Measurements from ENCODE around the gene SH3BGRL.
"Not testable (repeated sequence)": the region's sequence is repeated elsewhere in the genome, so short reads cannot be mapped to it uniquely, and the experiment has no call there.

The SH3BGRL gene

GRCh38 chrX:81259714-81260395 lies 58.0 kb downstream of the SH3BGRL start:
- DNase-seq (ENCODE audit: low spot score), result no peak

GRCh38 chrX:81261576-81261975 lies 59.7 kb downstream of the SH3BGRL start:
- DNase-seq (ENCODE audit: low spot score), result no peak

DNA sequence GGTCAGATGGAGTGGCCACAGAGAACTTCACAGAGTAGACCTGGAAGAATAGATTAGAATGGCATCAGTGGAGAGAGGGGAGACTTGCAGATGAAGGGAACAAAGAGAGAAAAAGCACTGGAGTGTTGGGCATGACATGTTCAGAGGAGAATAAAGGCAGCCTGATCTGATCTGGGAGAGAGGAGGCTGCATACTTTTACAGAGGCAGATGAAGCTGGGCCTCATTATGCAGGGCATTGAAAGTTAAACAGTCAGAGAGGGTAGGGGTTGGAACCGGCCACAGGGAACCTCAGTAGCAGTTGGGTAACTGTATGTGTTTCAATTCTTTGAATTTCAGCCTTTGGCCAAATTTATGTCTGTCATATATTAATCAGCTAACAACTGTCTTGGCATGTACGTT lies 61.2 kb downstream of the SH3BGRL start:
- no peak for DNase-seq (ENCODE audit: low spot score)

- no peak for DNase-seq (ENCODE audit: low spot score)
Measured at GRCh38 chrX:81278616-81279015, 76.7 kb downstream of the SH3BGRL start.

GRCh38 chrX:81280148-81280547 lies 78.2 kb downstream of the SH3BGRL start:
- no peak for DNase-seq (ENCODE audit: low spot score)

DNA sequence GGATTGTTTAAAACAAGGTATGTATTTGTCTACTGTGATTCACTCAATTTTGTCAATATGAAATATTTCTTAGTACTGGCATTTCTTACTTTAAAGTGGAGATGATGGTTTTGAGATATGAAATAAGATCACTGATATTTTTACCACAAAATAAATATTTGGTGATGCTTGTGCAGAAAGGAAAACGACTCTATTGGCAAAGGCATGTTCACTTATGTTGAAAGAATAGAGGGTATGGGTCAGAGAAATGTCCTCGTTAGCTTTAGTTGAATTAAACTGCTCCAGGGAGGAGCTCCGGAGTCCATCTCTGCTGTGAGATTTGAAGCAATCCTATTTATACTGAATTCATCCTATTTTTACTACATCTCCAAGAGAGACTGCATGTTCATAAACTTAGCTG lies 84.2 kb downstream of the SH3BGRL start:
- DNase-seq (ENCODE audit: low spot score), result no peak

DNA sequence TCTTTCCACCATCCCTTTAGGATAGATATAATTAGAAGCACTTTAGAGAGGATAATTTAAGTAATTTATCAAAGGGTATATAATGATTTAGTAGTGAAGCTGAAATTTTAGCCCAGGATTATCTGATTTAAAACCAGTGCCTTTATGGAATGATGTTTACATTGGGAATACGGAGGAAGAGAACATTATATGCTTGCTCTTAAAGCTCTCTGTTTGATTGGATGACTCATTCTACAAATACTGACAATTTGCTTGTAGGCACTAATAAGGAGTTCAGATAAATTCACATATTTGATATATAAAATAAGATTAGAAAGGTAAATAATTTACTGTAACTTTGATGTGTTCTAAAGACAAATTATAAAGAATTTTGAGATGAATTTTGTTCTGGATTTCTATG lies 84.7 kb downstream of the SH3BGRL start:
- DNase-seq (ENCODE audit: low spot score), result no peak

DNA sequence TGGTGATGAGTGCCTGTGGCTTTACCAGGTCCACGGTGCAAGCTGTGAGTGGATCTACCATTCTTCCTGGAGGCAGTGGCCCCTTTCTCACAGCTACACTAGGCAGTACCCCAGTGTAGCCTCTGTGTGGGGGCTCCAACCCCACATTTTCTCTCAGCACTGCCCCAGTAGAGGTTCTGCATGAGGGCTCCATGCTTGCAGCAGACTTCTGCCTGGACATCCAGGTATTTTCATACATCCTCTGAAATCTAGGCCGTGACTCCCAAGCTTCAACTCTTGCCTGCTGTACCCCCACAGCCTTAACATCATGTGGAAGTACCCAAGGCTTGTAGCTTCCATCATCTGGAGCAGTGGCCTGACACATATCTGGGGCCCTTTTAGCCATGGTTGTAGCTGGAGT lies 90.1 kb downstream of the SH3BGRL start:
- DNase-seq (ENCODE audit: low spot score), result no peak

- DNase-seq (ENCODE audit: low spot score), result no peak
Measured at GRCh38 chrX:81294101-81294500, 92.2 kb downstream of the SH3BGRL start.

DNA sequence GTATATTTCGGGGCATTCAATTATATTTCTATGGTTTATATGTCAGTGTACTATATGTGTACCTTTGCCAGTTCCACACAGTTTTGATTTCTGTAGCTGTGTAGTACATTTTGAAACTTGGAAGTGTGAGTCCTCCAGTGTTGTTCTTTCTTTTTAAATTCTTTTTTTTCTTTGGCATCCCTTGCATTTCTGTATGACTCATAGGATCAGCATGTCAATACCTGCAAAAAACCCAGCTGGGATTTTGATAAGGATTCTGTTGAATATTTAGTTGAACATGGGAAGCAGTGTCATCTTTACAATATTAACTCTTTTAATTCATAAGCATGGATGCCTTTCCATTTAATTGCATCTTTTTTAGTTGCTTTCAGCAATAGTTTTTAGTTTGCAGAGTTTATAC lies 100.0 kb downstream of the SH3BGRL start:
- no peak for DNase-seq (ENCODE audit: low spot score)

DNA sequence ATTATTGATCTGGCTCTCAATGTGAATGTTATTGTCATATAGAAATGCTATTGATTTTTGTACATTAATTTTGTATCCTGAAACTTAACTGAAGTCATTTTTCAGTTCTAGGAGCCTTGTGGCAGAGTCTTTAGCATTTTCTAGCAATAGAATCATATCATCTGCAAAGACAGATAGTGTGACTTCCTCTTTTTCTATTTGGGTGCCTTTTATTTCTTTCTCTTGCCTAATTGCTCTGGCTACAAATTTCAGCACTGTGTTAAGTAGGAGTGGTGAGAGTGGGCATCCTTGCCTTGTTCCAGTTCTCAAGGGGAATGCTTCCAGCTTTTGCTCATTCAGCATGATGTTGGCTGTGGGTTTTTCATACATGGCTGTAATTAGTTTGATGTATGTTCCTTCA lies 102.7 kb downstream of the SH3BGRL start:
- DNase-seq (ENCODE audit: low spot score), result no peak

GRCh38 chrX:81305240-81305639 lies 103.3 kb downstream of the SH3BGRL start:
- DNase-seq (ENCODE audit: low spot score), result no peak

DNA sequence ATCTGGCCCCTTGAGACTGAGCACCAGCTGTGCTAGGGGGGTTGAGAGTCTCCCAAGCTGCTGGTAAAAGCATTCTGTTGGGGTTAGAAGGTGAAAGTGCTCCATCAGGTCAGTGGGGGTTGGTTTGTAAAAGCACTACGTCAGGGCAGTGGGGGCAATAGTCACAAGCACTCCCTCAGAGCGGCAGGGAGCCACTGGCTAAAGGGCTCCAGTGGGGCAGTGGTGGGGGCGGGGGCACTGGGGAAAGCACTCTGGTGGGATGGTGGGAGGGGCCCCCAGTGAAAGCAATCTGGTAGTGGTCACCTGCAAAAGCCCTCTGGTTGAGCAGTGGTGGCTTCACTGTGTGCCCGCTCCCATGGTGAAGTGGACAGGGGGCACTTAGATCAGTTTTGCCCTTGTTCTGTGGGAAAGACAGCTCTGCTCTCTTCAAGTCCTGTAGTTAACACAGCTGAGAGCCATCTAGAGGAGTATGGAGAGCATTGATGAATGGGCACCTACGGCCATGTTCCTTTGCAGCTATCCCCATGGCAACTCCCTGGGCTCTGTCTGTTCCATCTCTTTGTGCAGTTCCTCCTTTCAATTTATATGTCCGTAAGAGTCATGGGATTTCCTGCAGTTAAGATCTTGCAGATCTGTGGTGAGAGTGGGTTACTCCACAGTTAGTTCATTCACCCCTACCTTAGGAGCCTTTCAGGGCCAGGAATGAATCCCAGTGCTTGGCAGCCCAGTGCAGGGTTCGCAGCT lies 106.4 kb downstream of the SH3BGRL start:
- no peak for DNase-seq (ENCODE audit: low spot score)

DNA sequence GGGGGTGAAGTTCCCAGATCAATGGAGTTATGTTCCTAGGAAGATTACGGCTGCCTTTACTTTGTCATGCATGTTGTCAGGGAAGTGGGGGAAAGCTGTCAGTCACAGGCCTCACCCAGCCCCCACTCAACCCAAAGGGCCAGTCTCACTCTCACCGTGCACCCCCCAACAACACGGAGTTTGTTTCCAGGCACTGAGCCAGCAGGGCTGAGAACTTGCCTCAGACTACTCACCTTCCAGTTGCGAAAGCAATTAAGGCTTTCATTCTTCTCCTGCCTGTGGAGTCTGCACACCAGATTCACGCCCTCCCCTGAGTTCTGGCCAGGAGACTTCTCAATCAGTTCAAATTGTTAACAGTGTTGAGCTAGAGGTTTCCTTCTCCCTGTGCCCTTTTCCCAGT lies 114.3 kb downstream of the SH3BGRL start:
- DNase-seq (ENCODE audit: low spot score), result no peak

DNA sequence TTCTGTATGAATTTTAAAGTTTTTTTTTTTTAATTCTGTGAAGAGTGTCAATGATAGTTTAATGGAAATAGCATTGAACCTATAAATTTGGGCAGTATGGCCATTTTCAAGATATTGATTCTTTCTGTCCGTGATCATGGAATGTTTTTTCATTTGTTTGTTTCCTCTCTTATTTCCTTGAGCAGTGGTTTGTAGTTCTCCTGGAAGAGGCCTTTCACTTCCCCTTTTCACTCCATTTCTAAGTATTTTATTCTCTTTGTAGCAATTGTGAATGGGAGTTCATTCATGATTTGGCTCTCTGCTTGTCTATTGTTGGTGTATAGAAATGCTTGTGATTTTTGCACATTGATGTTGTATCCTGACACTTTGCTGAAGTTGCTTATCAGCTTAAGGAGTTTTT lies 129.8 kb downstream of the SH3BGRL start:
- not testable (repeated sequence) for DNase-seq (ENCODE audit: low spot score)

- DNase-seq (ENCODE audit: low spot score), result no peak
Measured at GRCh38 chrX:81336455-81337152, 134.7 kb downstream of the SH3BGRL start.

- no peak for DNase-seq (ENCODE audit: low spot score)
Measured at GRCh38 chrX:81337805-81338204, 135.9 kb downstream of the SH3BGRL start.

DNA sequence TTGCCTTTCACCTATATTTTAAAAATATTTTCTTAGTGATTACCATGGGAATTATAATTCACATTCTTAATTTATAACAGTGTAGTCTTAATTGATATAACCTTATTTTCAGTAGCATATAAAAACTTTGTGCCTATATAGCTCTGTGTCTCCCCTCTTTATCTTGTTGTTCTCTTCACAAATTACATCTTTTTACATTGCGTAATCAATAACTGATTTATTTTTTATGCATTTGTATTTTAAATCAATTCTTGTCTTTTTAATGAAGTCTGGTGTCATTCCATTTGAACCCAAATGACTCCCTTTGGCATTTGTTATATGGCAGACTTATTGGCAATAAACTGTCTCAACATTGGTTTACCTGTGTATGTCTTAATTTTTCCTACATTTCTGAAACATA lies 137.0 kb downstream of the SH3BGRL start:
- no peak for DNase-seq (ENCODE audit: low spot score)

- DNase-seq (ENCODE audit: low spot score), result not testable (repeated sequence)
Measured at GRCh38 chrX:81345296-81345695, 143.4 kb downstream of the SH3BGRL start.

Data from activated CD4-positive, alpha-beta T cell treated with anti-CD3 and anti-CD28 coated beads, Interleukin-2, Interleukin-4, amounts not matched to agents 100 ng/mL and 50 ng/mL, durations not matched to agents 16 hours and 8 hours (primary cell).